Measurements from ENCODE around the gene AKR1D1.

DNA sequence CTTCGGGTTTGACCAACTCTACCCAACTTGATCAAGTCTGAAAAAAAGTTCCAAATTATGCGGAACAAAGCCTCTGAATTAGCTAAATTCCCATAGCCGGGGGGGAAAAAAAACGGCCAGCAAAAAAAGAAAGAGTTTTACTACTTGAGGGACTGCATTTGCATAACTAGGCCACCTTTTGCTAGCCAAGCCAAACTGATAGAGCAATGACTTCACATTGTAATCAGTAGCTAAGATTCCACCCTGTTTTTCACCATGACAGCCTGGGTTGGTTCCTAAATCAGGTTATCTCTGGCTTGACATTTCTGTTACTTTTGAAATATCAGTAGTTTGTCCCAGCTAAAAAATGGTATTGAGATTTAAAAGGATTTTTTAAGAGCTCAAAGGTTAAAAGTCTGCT, 43.0 kb upstream of the AKR1D1 start:
- TF ChIP-seq, protein P1, sequence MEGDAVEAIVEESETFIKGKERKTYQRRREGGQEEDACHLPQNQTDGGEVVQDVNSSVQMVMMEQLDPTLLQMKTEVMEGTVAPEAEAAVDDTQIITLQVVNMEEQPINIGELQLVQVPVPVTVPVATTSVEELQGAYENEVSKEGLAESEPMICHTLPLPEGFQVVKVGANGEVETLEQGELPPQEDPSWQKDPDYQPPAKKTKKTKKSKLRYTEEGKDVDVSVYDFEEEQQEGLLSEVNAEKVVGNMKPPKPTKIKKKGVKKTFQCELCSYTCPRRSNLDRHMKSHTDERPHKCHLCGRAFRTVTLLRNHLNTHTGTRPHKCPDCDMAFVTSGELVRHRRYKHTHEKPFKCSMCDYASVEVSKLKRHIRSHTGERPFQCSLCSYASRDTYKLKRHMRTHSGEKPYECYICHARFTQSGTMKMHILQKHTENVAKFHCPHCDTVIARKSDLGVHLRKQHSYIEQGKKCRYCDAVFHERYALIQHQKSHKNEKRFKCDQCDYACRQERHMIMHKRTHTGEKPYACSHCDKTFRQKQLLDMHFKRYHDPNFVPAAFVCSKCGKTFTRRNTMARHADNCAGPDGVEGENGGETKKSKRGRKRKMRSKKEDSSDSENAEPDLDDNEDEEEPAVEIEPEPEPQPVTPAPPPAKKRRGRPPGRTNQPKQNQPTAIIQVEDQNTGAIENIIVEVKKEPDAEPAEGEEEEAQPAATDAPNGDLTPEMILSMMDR (IDR thresholded peaks at IDR 0.05): no peak
- TF ChIP-seq POLR2AphosphoS5 (IDR thresholded peaks at IDR 0.05) (no peak), POLR2A (IDR thresholded peaks at IDR 0.05; ENCODE audit: low read depth) (no peak)

All from esophagus muscularis mucosa (tissue), 3 donors.